Measurements from ENCODE around the gene PAWR.

PAWR gene, protein sequence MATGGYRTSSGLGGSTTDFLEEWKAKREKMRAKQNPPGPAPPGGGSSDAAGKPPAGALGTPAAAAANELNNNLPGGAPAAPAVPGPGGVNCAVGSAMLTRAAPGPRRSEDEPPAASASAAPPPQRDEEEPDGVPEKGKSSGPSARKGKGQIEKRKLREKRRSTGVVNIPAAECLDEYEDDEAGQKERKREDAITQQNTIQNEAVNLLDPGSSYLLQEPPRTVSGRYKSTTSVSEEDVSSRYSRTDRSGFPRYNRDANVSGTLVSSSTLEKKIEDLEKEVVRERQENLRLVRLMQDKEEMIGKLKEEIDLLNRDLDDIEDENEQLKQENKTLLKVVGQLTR

DNA sequence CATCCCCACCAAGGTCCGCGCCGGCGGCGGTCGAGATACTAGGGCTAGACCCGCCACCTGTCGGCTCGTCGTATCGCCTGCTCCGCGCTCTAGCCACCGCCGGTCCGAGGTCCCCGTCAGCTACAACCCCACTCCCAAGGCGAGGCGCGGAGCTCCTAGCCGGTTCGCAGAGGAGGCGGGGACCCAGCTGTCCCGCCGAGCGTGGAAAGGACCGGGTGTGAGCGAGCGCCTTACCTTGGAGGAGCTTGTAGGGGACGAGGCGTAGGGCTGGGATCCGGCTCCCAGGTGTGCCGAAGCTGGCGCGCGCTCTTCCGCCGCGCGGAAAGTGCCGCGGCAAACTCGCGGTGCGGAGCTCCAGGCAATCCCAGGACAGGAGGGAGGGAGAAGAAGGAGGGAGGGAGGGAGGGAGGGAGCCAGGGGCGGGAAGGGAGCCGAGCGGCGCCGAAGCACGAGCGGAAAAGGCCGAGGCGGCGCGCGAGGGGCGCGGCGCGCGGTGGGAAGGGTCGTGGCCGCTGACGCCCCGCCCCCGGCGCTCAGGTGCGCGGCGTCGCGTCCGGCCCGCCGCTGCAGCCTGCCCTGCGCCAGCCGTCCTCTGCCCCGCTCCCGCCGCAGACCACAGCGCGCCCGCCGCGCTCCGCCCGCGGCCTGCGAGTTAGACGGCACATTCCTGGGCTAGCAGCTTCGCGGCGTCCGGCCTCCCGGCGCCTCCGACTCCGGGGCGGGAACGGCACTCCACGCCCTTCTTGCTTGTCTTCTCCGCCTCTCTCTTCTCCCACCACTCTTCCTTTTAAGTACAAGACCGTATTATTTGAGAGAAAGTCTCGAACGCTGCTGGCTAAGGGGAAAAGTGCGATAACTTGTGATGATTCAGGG lies at the start of gene PAWR:
PAWR (minus strand) TSS at position 327 of the 873 bp plus-strand sequence. CDS start 720 bp downstream, outside the sequence.
- DNase-seq (ENCODE audit: low spot score), result peak; percentile 41

DNA sequence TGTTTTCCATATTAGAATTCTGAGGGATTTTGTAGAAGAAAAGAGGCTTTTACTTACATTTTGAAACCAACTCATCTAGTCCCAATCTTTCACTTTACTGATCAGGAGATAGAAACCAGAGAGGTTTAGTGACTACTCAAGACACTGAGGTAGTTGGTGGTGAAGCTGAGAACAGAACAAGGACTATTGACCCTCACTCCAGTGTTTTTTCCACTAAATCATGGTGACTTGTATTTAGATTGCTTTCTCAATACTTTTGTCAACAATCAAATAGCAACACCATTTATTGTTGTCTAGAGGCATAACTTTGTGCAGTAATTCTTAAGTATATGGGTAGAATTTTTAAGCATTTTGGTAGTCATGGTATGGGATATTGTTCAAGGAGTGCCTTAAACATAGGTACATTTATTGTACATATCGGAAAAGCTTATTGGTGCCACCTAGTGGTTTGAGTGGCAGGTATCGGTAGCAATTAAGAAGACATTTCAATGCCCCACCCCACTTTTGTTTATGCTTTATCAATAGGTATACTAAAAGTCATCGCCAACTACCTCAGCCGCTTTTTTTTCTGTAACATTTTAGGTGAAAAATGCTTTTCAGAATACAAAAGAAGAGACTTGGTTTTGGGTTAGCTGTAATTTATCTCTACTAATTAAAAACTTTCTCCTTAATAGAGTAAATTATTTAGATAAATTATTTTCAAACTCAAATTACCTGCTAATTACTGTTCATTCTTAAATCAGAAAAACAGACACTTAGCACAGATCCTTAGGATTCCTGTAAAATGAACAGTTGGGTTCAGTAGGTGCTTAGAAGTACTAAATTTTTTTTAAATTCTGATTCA lies 47.3 kb upstream of the PAWR start:
- DNase-seq (ENCODE audit: low spot score), result peak; percentile 66

DNA sequence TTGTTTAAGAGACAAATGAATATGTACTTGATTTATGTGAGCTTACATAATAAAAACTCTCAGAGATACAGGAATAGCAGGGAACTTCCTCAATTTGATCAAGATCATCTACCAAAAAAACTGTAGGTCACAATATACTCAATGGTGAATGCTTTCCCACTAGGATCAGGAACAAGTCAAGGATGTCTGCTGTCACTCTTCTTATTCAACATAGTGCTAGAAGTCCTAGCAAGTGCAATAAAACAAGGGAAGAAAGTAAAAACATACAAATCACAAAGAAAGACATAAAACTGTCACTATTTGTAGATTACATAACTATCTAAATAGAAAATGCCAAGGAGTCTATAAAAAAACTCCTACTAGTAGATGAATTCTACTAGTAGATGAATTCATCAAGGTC lies 41.9 kb upstream of the PAWR start:
- no peak for DNase-seq (ENCODE audit: low spot score)

DNA sequence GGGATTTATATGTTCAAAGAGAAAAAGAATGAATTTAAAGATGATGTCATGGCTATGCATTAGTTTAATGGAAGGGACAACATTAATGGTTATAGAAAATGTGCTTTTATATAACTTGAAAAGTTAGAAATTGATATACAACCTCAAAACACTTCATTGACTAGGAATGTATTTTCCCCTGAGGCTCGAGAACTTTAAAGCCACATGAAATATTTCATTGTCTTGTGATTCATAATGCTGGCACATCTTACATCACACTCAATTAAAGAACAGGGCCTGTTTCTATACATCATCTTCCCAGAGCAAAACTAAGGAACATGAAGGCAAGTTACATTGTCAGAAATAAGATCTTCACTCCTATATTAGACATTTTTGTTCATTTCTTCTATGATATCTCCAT lies 35.2 kb upstream of the PAWR start:
- peak; percentile 66 for DNase-seq (ENCODE audit: low spot score)

DNA sequence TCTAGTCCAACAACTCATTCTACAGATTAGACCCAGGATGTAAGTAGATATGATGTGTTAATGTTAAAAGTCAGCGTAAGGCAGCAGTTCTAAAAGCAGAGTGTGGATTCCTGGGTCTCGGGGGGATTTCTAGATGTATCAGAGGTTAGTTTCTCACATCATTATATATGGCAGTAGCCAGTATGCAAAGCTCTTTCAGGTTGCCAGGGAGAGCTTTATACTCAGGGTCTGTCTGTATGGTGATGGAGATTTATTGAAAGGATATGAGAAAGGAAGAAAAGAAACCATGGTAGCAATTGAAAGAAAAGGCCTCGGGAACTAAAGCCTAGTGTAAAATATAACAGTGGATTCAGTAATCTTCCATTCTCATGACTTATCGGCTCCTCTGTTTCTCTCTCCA lies 26.2 kb upstream of the PAWR start:
- DNase-seq (ENCODE audit: low spot score), result no peak

DNA sequence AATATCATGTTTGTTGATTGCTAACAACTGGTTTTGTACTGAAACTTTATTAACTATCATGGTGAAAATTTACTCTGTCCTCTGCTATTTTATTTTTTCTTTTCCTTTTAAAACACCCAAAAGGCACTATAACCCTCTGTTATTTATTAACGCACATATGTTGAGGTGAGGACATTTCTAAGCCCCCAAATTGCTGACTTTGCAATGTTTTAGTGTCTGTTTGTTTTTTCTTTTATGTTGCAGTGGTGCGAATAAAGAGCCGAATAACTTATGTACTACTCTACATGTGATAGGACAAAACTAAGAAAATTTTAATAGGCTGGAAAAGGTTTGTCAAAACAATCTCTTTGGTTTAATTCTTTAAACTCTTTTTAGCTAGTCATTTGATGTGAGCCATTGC lies 24.5 kb upstream of the PAWR start:
- no peak for DNase-seq (ENCODE audit: low spot score)

DNA sequence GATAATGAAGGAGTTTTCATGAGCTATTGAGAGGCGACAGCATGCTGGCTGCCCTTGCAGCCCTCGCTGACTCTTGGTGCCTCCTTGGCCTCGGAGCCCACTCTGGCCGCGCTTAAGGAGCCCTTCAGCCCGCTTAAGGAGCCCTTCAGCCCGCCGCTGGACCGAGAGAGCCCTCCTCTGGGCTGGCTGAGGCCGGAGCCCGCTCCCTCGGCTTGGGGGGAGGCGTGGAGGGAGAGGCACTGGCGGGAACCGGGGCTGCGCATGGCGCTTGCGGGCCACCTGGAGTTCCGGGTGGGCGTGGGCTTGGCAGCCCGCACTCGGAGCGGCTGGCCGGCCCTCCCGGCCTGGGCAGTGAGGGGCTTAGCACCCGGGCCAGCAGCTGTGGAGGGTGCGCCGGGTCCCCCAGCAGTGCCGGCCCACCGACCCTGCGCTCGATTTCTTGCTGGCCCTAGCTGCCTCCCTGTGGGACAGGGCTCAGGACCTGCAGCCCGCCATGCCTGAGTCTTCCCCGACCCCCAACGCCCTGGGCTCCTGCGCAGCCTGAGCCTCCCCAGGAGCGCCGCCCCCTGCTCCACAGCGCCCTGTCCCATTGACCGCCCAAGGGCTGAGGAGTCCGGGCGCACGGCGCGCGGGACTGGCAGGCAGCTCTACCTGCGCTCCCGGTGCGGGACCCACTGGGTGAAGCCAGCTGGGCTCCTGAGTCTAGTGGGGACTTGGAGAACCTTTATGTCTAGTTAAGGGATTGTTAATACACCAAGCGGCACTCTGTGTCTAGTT lies 20.1 kb upstream of the PAWR start:
- DNase-seq (ENCODE audit: low spot score), result no peak

DNA sequence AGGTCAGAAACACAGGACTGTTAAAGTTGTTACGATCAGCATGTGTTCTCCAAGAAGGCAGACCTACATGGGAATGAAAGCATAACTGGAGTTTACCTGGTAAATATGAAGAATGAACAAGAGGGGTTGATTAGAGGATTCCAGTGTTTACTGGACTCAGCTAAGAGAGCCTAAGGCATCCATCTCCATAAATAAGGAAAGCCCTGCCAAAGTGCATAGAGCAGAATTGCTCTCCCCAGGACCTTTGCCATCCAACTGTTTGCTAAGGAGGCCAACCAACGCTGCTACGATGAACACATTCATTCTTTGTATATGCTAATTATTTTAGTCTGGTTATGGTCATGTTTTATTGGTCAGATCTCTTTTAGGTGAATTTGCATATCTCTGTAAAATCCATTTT lies 17.1 kb upstream of the PAWR start:
- no peak for DNase-seq (ENCODE audit: low spot score)

DNA sequence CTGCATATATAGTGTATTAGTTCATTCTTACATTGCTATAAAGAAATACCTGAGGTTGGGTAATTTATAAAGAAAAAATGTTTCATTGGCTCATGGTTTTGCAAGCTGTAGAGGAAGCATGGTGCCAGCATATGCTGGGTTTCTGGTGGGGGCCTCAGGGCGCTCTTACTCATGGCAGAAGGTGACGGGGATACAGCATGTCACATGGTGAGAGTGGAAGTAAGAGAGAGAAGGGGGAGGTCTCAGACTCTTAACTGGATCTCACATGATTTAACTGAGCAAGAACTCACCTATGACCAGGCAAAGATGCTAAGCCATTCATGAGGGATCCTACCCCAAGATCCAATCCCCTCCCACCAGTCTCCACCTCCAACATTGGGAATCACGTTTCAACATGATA lies 15.9 kb upstream of the PAWR start:
- DNase-seq (ENCODE audit: low spot score), result no peak

DNA sequence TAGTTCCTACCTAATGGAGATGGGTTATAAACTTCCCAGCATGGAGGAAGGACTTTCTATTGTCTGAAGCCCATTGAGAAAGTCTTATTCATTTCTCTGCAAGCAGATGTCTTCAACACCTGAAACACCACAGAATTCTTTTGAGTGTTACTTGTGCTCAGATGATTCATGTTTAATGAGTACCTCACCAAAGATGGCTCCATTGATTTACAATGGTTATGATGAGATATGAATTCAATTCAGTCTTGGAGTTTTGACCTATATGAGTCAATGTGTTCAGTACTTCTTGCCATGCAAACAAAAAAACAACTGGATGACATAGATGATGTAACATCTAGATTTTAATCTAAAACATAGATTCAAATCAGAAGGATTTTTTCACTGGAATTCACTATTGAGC lies 15.4 kb upstream of the PAWR start:
- DNase-seq (ENCODE audit: low spot score), result no peak

DNA sequence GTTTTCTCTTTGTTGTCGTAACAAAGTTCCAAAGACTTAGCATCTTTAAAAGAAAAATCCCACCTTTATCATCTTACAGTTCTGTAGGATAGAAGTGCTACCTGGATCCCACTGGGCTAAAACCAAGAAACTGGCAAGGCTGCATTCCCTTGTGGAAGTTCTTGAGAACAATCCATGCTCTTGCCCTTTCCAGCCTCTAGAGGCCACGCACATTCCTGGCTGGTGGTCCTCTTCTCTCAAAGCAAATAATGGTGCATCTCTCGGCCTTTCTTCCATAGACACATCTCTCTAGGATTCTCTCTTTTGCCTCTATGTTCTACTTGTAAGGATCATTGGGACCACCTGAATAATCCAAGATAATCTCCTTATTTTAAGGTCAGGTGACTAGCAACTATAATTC lies 8.2 kb upstream of the PAWR start:
- no peak for DNase-seq (ENCODE audit: low spot score)

DNA sequence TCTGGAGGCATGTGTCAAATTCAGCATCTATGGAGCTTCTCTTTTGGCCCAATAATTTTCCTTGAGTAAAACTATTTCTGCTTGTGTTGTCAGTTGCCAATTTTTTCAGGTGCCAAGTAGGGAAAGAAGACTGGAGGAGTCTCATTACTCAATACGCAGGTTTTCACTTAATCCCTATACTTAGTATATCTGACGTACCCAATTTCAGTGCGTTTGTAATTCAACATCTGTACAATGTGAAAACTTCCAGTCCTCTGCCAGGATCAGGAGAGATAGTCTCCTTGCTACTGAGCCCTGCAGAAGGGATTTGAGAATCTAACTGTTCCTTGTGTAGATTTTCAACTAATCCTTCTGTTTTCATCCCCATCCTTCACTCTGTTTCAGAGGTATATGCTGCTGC lies 5.7 kb upstream of the PAWR start:
- DNase-seq (ENCODE audit: low spot score), result no peak

DNA sequence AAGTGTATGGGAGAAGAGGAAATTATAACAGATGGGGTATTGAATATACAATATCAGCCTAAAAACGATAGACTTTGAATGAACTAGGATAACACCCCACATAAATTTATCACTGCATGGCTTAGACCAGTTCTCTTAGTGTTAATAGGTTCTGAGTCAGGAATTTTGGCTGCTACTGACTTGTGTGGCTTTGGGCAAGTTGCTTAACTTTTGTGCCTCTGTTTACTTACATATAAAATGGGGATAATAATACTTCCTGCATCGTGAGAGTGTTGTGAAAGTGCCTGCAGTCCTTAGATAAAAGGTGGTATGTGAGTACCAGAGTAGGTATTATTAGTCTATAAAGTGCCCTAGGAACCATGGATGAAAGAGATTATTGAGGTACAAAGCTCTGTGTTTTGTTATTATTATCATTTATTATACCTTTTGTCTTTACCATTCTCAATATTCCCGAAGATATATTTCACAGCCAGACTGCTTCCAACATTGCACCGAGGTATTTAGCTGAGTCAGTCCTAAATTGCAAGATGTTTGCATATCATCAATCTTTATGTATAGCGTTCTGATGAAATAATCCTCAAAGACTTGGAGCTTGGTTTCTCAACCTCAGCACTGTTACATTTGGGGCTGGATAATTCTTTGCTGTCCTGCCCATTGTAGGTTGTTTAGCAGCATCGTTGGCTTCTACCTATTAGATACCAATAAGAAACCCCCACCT lies 2.3 kb upstream of the PAWR start:
- no peak for DNase-seq (ENCODE audit: low spot score)

DNA sequence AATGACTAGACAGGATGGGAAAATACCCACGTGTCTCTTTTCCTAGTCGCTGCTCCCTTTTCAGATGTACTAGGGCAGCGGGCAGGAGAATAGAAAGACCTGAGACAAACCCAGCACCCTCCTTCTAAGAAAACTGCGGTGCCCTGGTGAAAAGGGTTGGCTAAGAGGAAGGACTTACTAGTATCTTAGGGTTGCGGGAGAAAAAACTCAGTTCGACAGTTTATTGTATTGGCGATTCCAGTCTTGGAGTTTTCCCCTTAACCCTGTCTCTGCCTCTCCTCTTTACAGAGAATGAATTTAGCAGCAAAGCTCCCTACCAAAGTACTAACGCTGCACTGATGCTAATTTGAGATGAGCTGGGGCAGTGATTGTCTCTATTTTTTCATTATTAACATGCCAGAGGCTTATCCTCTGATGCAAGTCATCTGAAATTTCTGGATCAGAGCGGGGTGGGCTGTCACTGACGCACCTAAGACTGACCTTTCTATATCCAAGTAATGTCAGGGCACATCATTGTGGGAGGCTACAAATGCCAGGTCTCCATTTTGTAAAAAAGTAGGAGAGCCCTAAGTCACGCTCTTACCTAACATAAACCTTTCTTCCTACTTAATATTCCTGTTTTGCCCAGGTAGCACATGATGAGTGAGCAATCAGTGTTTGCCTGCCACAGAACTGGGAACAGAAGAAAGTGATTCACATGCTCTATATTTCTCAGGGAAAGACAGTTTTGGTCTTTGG lies 916 bp upstream of the PAWR start:
- DNase-seq (ENCODE audit: low spot score), result peak; percentile 55

DNA sequence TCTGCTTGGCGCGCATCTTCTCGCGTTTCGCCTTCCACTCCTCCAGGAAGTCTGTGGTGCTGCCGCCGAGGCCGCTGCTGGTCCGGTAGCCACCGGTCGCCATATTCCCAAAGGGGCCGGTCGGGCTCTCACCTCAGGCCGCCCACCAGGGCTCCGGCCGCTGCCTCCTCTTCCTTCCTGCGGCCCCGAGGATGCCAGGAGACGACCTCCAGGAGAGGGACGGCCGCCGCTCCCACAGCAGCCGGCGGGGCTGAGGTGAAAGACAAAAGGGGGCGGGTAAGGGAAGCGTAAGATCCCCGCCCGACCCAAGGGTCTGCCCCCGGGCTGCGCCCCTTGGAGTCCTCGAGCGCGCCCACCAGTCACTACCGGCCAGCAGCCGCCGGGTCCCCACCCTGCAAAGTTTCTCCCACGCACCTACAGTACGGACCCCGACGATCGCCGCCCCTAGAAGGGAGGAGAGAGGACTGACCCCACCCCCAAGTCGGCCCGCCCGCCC lies 574 bp downstream of the PAWR start:
- DNase-seq (ENCODE audit: low spot score), result no peak

DNA sequence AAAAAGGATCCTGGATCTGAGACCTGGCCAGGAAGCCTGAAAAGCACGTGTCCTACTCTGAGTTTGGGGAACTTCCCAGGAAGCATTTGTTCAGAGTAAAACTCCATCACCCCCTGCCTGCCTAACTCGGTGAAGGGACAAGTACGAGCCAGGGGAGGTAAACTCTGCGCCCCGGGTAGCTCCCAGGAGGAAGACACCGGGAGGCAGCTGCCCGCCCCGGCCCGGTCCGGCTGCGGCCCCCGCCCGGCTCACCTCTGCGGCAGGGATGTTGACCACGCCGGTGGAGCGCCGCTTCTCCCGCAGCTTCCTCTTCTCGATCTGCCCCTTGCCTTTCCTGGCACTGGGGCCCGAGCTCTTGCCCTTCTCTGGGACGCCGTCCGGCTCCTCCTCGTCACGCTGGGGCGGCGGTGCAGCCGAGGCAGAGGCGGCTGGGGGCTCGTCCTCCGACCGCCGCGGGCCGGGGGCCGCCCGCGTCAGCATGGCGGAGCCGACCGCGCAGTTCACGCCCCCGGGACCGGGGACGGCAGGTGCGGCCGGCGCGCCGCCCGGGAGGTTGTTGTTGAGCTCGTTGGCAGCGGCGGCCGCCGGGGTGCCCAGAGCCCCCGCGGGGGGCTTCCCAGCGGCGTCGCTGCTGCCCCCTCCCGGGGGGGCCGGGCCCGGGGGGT lies 1.2 kb downstream of the PAWR start:
- peak; percentile 8 for DNase-seq (ENCODE audit: low spot score)

DNA sequence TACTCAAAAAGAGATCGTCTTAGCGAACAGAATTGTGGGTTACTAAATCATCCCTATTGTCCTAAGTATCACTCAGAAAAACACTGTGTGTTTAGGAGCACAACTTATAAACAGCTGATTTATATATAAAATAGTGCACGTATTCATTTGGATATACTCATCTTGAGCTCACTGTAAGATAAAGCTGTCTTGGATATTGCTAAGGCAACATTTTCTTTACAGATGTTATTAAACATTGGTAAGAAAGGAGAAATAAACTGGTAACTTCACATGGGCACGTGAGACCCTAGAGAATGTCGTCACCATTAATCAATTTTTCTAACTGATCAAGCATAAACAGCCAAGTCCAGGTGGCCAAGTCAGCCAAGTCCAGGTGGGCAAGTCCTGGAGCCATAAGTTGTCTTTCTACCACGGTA lies 1.7 kb downstream of the PAWR start:
- DNase-seq (ENCODE audit: low spot score), result no peak

DNA sequence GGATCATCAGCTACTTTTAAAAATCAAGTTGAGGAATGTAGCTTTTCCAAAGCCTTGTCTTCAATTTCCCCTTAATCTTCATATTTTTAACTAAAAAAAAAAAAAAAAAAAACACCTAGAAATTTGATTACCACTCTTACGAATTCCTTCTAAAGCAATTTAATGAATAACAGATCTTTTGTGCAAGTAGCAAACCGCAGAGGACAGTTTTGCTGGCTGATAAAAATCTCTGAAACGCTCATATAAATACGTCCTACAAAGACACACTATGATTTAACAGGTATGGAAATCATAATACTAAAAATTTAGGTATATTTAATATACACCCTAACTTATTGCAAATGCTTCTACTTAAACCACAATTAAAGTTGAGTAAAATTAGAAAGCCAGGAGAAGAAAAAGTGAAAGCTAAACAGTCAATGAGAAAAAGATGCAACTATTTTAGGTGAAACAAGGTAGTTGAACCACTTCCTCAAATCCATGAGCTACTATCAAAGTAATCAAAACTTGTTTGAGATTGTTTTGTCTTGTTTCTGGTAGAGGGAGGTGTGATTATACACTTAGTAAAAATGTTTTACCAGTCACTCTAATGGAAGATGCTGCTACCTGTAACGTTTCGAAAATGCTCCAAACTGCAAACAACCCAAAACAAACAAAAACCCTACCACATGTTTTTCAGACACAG lies 2.2 kb downstream of the PAWR start:
- no peak for DNase-seq (ENCODE audit: low spot score)

DNA sequence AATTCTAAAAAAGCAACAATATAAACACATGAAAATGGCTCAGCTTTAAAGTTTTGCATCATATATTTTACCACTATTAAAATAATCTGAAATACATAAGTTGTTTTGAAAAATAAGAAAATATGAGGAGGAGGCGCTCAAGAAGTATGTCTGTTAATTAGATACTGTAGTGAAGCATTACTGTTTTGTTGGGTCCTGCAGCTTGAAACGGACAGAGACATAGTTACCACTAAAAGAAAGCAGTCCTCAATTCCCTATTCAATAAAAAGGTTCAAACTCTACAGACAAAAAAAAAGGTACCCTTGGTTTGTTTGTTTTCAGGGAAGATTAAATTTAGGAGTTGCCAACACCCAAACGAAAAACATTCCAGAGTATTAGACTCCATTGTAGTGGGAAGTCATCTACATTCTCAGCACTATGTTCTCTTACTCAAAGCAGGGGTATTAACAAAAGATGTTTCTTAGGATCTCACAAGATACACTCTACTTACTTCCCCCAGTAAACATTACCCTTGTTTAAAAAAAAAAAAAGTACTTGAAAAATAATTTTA lies 3.0 kb downstream of the PAWR start:
- DNase-seq (ENCODE audit: low spot score), result no peak

Data from COLO829 (cell line).